ENCODE measurements around the gene PTPRN2. TPM values are rescaled to one million over a fixed set of nuclear protein-coding genes. Genes with fewer than 3 reads are reported as not detected.

Gene PTPRN2
- total RNA-seq, 3 donors from 2014 or later = 0.43 to 0.66 (median 0.63) TPM

- no peaks in the 10 kb centered on the region for H3K36me3 Mint-ChIP-seq (ENCODE audit: insufficient read depth)
- no peaks in the 10 kb centered on the region for H3K27me3 Mint-ChIP-seq (ENCODE audit: low read depth)
- ATAC-seq (no peak), DNase-seq (no peak)
- no peaks in the 10 kb centered on the region for H3K4me1 Mint-ChIP-seq (ENCODE audit: low read depth)
- H3K4me3 Mint-ChIP-seq = no peak overlapping the region
- H3K9me3 Mint-ChIP-seq = no peaks in the 10 kb centered on the region
Observed at GRCh38 chr7:157652161-157652953, 935.3 kb downstream of the PTPRN2 start.

- no peak overlapping the region for H3K4me3 Mint-ChIP-seq
- ATAC-seq (no peak), DNase-seq (no peak)
- no peaks in the 10 kb centered on the region for H3K4me1 Mint-ChIP-seq (ENCODE audit: low read depth)
- H3K36me3 Mint-ChIP-seq (ENCODE audit: insufficient read depth) = no peaks in the 10 kb centered on the region
- H3K27me3 Mint-ChIP-seq (ENCODE audit: low read depth) = no peaks in the 10 kb centered on the region
- H3K9me3 Mint-ChIP-seq = no peaks in the 10 kb centered on the region
Observed at GRCh38 chr7:157651366-157652160, 936.1 kb downstream of the PTPRN2 start.

GRCh38 chr7:157650801-157651200 lies 936.8 kb downstream of the PTPRN2 start:
- Mint-ChIP-seq H3K27me3 (ENCODE audit: low read depth) (no peaks in the 10 kb centered on the region), H3K36me3 (ENCODE audit: insufficient read depth) (no peaks in the 10 kb centered on the region), H3K9me3 (no peaks in the 10 kb centered on the region), H3K4me1 (ENCODE audit: low read depth) (no peaks in the 10 kb centered on the region), H3K4me3 (no peak overlapping the region)
- no peak for ATAC-seq
- no peak for DNase-seq

GRCh38 chr7:157650131-157650631 lies 937.4 kb downstream of the PTPRN2 start:
- no peak overlapping the region for H3K4me3 Mint-ChIP-seq
- no peaks in the 10 kb centered on the region for H3K9me3 Mint-ChIP-seq
- H3K36me3 Mint-ChIP-seq (ENCODE audit: insufficient read depth) = no peaks in the 10 kb centered on the region
- DNase-seq (no peak), ATAC-seq (no peak)
- H3K4me1 Mint-ChIP-seq (ENCODE audit: low read depth) = no peaks in the 10 kb centered on the region
- no peaks in the 10 kb centered on the region for H3K27me3 Mint-ChIP-seq (ENCODE audit: low read depth)

- DNase-seq (no peak), ATAC-seq (no peak)
- Mint-ChIP-seq H3K36me3 (ENCODE audit: insufficient read depth) (no peaks in the 10 kb centered on the region), H3K9me3 (no peaks in the 10 kb centered on the region), H3K4me3 (no peak overlapping the region), H3K4me1 (ENCODE audit: low read depth) (no peaks in the 10 kb centered on the region), H3K27me3 (ENCODE audit: low read depth) (no peaks in the 10 kb centered on the region)
Observed at GRCh38 chr7:157646551-157646950, 941.1 kb downstream of the PTPRN2 start.

- Mint-ChIP-seq H3K27me3 (ENCODE audit: low read depth) (no peaks in the 10 kb centered on the region), H3K36me3 (ENCODE audit: insufficient read depth) (no peaks in the 10 kb centered on the region), H3K9me3 (peaks cover 4% of the 10 kb centered on the region), H3K4me3 (no peak overlapping the region), H3K4me1 (ENCODE audit: low read depth) (no peaks in the 10 kb centered on the region)
- DNase-seq (no peak), ATAC-seq (no peak)
Observed at GRCh38 chr7:157645539-157645938, 942.1 kb downstream of the PTPRN2 start.

- DNase-seq (no peak), ATAC-seq (no peak)
- H3K36me3 Mint-ChIP-seq (ENCODE audit: insufficient read depth) = no peaks in the 10 kb centered on the region
- peaks cover 10% of the 10 kb centered on the region for H3K9me3 Mint-ChIP-seq
- no peaks in the 10 kb centered on the region for H3K4me1 Mint-ChIP-seq (ENCODE audit: low read depth)
- H3K4me3 Mint-ChIP-seq = no peak overlapping the region
- peaks cover 2% of the 10 kb centered on the region for H3K27me3 Mint-ChIP-seq (ENCODE audit: low read depth)
Observed at GRCh38 chr7:157644946-157645345, 942.7 kb downstream of the PTPRN2 start.

- no peak overlapping the region for H3K4me3 Mint-ChIP-seq
- peaks cover 8% of the 10 kb centered on the region for H3K27me3 Mint-ChIP-seq (ENCODE audit: low read depth)
- no peak for ATAC-seq
- H3K9me3 Mint-ChIP-seq = peaks cover 13% of the 10 kb centered on the region
- no peaks in the 10 kb centered on the region for H3K4me1 Mint-ChIP-seq (ENCODE audit: low read depth)
- DNase-seq = no peak
- H3K36me3 Mint-ChIP-seq (ENCODE audit: insufficient read depth) = no peaks in the 10 kb centered on the region
Observed at GRCh38 chr7:157643525-157643970, 944.1 kb downstream of the PTPRN2 start.

GRCh38 chr7:157641866-157642265 lies 945.8 kb downstream of the PTPRN2 start:
- no peak overlapping the region for H3K4me3 Mint-ChIP-seq
- H3K27me3 Mint-ChIP-seq (ENCODE audit: low read depth) = peaks cover 15% of the 10 kb centered on the region
- no peaks in the 10 kb centered on the region for H3K36me3 Mint-ChIP-seq (ENCODE audit: insufficient read depth)
- no peak for DNase-seq
- H3K9me3 Mint-ChIP-seq = peaks cover 13% of the 10 kb centered on the region
- ATAC-seq = no peak
- H3K4me1 Mint-ChIP-seq (ENCODE audit: low read depth) = no peaks in the 10 kb centered on the region

- DNase-seq (no peak), ATAC-seq (no peak)
- no peak overlapping the region for H3K4me3 Mint-ChIP-seq
- H3K9me3 Mint-ChIP-seq = peaks cover 13% of the 10 kb centered on the region
- no peaks in the 10 kb centered on the region for H3K4me1 Mint-ChIP-seq (ENCODE audit: low read depth)
- H3K27me3 Mint-ChIP-seq (ENCODE audit: low read depth) = peaks cover 30% of the 10 kb centered on the region
- no peaks in the 10 kb centered on the region for H3K36me3 Mint-ChIP-seq (ENCODE audit: insufficient read depth)
Observed at GRCh38 chr7:157640144-157640543, 947.5 kb downstream of the PTPRN2 start.

GRCh38 chr7:157638563-157638962 lies 949.1 kb downstream of the PTPRN2 start:
- no peak overlapping the region for H3K4me3 Mint-ChIP-seq
- ATAC-seq (no peak), DNase-seq (no peak)
- no peaks in the 10 kb centered on the region for H3K36me3 Mint-ChIP-seq (ENCODE audit: insufficient read depth)
- peaks cover 13% of the 10 kb centered on the region for H3K9me3 Mint-ChIP-seq
- peaks cover 38% of the 10 kb centered on the region for H3K27me3 Mint-ChIP-seq (ENCODE audit: low read depth)
- no peaks in the 10 kb centered on the region for H3K4me1 Mint-ChIP-seq (ENCODE audit: low read depth)

GRCh38 chr7:157637216-157637949 lies 950.2 kb downstream of the PTPRN2 start:
- ATAC-seq = no peak
- H3K9me3 Mint-ChIP-seq = peaks cover 13% of the 10 kb centered on the region
- H3K27me3 Mint-ChIP-seq (ENCODE audit: low read depth) = peaks cover 46% of the 10 kb centered on the region
- DNase-seq = no peak
- no peaks in the 10 kb centered on the region for H3K36me3 Mint-ChIP-seq (ENCODE audit: insufficient read depth)
- no peak overlapping the region for H3K4me3 Mint-ChIP-seq
- no peaks in the 10 kb centered on the region for H3K4me1 Mint-ChIP-seq (ENCODE audit: low read depth)

GRCh38 chr7:157635669-157636068 lies 952.0 kb downstream of the PTPRN2 start:
- Mint-ChIP-seq H3K4me1 (ENCODE audit: low read depth) (no peaks in the 10 kb centered on the region), H3K27me3 (ENCODE audit: low read depth) (peaks cover 46% of the 10 kb centered on the region), H3K9me3 (peaks cover 10% of the 10 kb centered on the region)

GRCh38 chr7:157635148-157635500 lies 952.5 kb downstream of the PTPRN2 start:
- ATAC-seq (no peak), DNase-seq (no peak)
- H3K4me1 Mint-ChIP-seq (ENCODE audit: low read depth) = no peaks in the 10 kb centered on the region
- no peak overlapping the region for H3K4me3 Mint-ChIP-seq
- H3K9me3 Mint-ChIP-seq = peaks cover 4% of the 10 kb centered on the region
- peaks cover 48% of the 10 kb centered on the region for H3K27me3 Mint-ChIP-seq (ENCODE audit: low read depth)
- H3K36me3 Mint-ChIP-seq (ENCODE audit: insufficient read depth) = no peaks in the 10 kb centered on the region

More at GRCh38 chr7:157635669-157636068, 952.0 kb downstream of the PTPRN2 start:
- no peak for DNase-seq
- no peaks in the 10 kb centered on the region for H3K36me3 Mint-ChIP-seq (ENCODE audit: insufficient read depth)
- no peak for ATAC-seq
- no peak overlapping the region for H3K4me3 Mint-ChIP-seq

Data from activated T-cell treated with anti-CD3 and anti-CD28 coated beads, Interleukin-2, amount 50 U/mL, for 4 hours (primary cell).